Activated CD4-positive, alpha-beta T cell treated with anti-CD3 and anti-CD28 coated beads, Interleukin-2, amount 10 ng/mL, durations not matched to agents 24 days and 14 days (primary cell): Measurements from ENCODE around the gene PTPRN2. TPM values are rescaled to one million over a fixed set of nuclear protein-coding genes. Genes with fewer than 3 reads are reported as not detected.

Source experiments
- DNase-seq: peaks from one replicate; pipeline ENCODE4 v3.0.0; 2022
- H3K27ac Mint-ChIP-seq: one replicate; pipeline ENCODE4 v1.8.0; 2022; ENCODE audit warnings: mild to moderate bottlenecking, mixed read lengths
- H3K27me3 Mint-ChIP-seq: one replicate; pipeline ENCODE4 v1.8.0; 2022; ENCODE audit warnings: mixed read lengths
- H3K36me3 Mint-ChIP-seq: one replicate; pipeline ENCODE4 v1.8.0; 2022; ENCODE audit warnings: low read depth, mild to moderate bottlenecking, mixed read lengths
- H3K4me1 Mint-ChIP-seq: one replicate; pipeline ENCODE4 v1.8.0; 2021; ENCODE audit warnings: mixed read lengths
- H3K4me3 Mint-ChIP-seq: one replicate; pipeline ENCODE4 v1.8.0; 2022; ENCODE audit warnings: mild to moderate bottlenecking, moderate library complexity, mixed read lengths
- H3K9me3 Mint-ChIP-seq: one replicate; pipeline ENCODE4 v1.8.0; 2021; ENCODE audit warnings: mixed read lengths
- intact Hi-C: fragments of 100-400 bp; cut with micrococcal nuclease; formaldehyde crosslinking; loops from one replicate; pipeline ENCODE4 v1.15.1; 2023
- total RNA-seq: library from RNA; stranded (reverse); gene quantifications from 2 replicates; pipeline ENCODE4 v1.2.3, GENCODE V29; 2022

Gene PTPRN2
- total RNA-seq, 1 donor from 2014 or later = 0.33 TPM

DNA sequence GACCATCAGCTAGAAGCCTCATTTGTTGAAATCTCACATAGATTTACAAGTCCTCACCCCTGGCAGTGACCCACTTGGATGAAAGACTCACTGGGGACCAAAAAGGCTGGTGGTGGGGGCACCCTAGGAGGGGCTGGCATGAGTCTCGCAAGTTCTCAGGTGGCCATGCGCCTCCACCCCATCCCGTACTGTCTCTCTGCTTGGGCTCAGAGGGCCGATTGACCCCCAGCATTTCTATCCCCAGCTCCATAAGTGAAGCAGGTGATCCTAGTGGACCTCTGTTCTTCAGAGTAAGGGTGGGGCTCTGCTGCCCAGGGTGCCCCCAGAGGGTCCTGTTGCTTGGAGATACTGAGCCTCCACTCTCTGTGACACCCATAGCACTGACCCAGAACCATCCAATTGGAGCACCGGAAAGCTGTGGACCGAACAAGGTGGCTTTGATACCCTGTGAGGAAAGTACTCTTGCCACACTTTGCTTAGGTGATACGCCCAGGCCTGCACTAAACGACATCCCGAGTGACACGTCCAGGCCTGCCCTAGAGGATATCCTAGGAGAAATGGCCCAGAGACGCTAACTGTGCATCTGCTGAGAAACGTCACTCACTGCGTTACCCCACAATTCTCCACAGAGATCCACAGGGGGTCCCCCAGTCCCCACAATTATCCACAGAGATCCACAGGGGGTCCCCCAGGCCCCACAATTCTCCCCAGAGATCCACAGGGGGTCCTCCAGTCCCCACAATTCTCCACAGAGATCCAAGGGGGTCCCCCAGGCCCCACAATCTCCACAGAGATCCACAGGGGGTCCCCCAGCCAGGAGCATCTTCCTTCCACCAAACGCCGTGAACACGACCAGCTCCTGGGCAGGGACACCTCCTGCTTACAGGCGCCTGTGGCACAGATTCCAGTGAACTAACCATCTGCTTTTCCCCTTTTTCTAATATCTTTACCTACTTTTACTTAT is 262.9 kb downstream of the PTPRN2 start:
- Mint-ChIP-seq H3K36me3 (peaks cover 7% of the 10 kb centered on the region), H3K4me1 (no peaks in the 10 kb centered on the region), H3K27ac (no peak overlapping the region), H3K9me3 (peaks cover 15% of the 10 kb centered on the region), H3K4me3 (no peak overlapping the region), H3K27me3 (no peaks in the 10 kb centered on the region)
- intact Hi-C loops = no loop called here
- DNase-seq = no peak

DNA sequence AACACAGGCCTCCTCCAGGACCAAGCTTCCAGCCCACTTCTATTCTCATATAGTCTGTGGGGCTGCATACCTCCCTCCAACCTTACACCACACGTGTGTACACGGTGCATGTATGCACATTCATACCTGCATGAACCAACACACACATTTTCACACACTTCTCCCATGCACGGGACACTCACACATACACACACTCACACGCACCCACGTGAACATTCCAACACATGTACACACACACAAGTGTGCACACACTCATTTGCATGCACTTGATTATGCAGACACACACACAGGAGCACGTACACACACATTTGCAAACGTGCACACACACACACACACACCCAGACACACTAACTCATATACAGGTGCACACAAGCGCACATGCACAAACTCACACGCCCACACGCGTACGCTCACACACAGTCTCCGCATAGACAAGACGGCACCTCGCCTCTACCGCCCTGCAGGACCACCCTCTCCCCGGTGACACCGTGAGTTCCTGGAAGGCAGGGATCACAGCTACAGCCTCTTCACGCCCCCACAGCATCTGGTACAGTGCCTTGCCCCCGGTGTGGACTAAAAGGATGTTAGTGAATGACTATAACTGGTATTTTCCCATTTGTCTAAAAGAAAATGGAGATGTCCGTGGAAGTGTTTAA is 263.8 kb downstream of the PTPRN2 start:
- H3K27ac Mint-ChIP-seq = no peak overlapping the region
- no peaks in the 10 kb centered on the region for H3K4me1 Mint-ChIP-seq
- H3K4me3 Mint-ChIP-seq = no peak overlapping the region
- peaks cover 15% of the 10 kb centered on the region for H3K9me3 Mint-ChIP-seq
- no peaks in the 10 kb centered on the region for H3K27me3 Mint-ChIP-seq
- no peak for DNase-seq
- intact Hi-C loops = no loop called here
- H3K36me3 Mint-ChIP-seq = peaks cover 7% of the 10 kb centered on the region

GRCh38 chr7:158322616-158323530 is 264.8 kb downstream of the PTPRN2 start:
- Mint-ChIP-seq H3K27me3 (no peaks in the 10 kb centered on the region), H3K36me3 (peaks cover 7% of the 10 kb centered on the region), H3K4me1 (no peaks in the 10 kb centered on the region), H3K27ac (no peak overlapping the region), H3K9me3 (peaks cover 15% of the 10 kb centered on the region), H3K4me3 (no peak overlapping the region)
- intact Hi-C loops = no loop called here
- DNase-seq = no peak

- no peaks in the 10 kb centered on the region for H3K4me1 Mint-ChIP-seq
- DNase-seq = no peak
- no peak overlapping the region for H3K4me3 Mint-ChIP-seq
- H3K9me3 Mint-ChIP-seq = peaks cover 11% of the 10 kb centered on the region
- no peak overlapping the region for H3K27ac Mint-ChIP-seq
- H3K36me3 Mint-ChIP-seq = peaks cover 3% of the 10 kb centered on the region
- intact Hi-C loops = no loop called here
- H3K27me3 Mint-ChIP-seq = no peaks in the 10 kb centered on the region
These were observed 265.5 kb downstream of the PTPRN2 start for GRCh38 chr7:158321936-158322615.

DNA sequence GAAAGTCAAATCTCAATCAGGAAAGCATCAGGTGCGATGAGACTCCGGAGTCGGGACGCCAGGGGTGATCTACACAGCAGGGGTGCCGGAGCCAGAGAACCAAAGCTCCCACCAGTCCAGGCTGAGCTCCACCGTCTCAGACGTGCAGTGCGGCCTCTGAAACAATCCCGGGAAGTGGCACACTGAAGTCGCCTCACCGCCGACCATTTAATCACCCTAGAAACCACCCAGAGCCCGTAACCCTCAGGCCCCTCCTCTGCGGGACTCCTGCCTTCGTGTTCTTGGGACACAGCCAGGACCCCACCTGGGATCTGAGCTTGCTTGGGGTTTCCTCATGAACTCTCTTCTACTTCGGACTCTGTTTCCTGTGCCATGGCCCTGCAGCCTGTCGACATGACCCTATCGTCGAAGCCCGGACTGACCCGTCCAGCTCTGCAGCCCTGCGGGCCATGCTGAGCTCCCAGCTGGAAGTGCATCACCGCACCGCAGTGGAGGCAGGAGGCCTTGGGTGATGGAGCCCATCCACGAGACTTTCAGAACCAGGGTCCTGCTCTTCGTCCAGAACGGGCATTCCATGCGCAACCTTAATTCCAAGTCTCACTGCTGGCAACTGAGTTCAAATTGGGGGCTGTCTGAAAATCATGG is 266.4 kb downstream of the PTPRN2 start:
- no peak for DNase-seq
- Mint-ChIP-seq H3K36me3 (no peaks in the 10 kb centered on the region), H3K9me3 (peaks cover 3% of the 10 kb centered on the region), H3K4me3 (no peak overlapping the region), H3K27ac (no peak overlapping the region), H3K4me1 (no peaks in the 10 kb centered on the region), H3K27me3 (no peaks in the 10 kb centered on the region)
- intact Hi-C loops = no loop called here

- Mint-ChIP-seq H3K9me3 (peaks cover 3% of the 10 kb centered on the region), H3K27ac (no peak overlapping the region), H3K27me3 (no peaks in the 10 kb centered on the region), H3K4me1 (no peaks in the 10 kb centered on the region), H3K4me3 (no peak overlapping the region), H3K36me3 (no peaks in the 10 kb centered on the region)
- intact Hi-C loops = no loop called here
- DNase-seq = no peak
These were observed 267.3 kb downstream of the PTPRN2 start for GRCh38 chr7:158320328-158320727.

DNA sequence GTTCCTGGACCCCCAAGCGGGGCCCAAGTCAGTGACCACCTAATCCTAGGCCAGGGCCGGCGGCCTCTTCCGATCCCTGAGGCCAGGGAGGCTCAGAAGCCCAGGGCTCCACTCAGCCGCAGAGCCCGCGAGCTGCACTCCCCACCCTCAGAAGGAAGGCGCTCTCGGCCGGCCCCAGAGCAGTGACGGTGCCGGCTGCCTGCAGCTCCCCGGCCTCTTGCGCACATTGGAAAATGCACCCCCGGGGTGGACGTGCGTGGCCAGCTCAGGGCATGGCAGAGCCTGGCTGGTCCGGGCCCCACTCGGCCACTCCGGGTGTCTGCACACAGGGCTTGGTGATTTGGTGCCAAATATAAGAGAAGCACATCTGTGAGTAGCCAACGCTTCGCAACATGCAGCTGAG is 269.1 kb downstream of the PTPRN2 start:
- intact Hi-C loops = no loop called here
- Mint-ChIP-seq H3K4me3 (no peak overlapping the region), H3K36me3 (peaks cover 1% of the 10 kb centered on the region), H3K4me1 (no peaks in the 10 kb centered on the region), H3K27ac (no peak overlapping the region), H3K27me3 (no peaks in the 10 kb centered on the region), H3K9me3 (peaks cover 3% of the 10 kb centered on the region)
- DNase-seq = no peak

GRCh38 chr7:158317238-158318205 is 270.1 kb downstream of the PTPRN2 start:
- intact Hi-C loops = no loop called here
- H3K27me3 Mint-ChIP-seq = no peaks in the 10 kb centered on the region
- peaks cover 1% of the 10 kb centered on the region for H3K36me3 Mint-ChIP-seq
- H3K4me1 Mint-ChIP-seq = no peaks in the 10 kb centered on the region
- H3K4me3 Mint-ChIP-seq = no peak overlapping the region
- H3K27ac Mint-ChIP-seq = no peak overlapping the region
- DNase-seq = no peak
- peaks cover 6% of the 10 kb centered on the region for H3K9me3 Mint-ChIP-seq

- peaks cover 1% of the 10 kb centered on the region for H3K36me3 Mint-ChIP-seq
- no peaks in the 10 kb centered on the region for H3K4me1 Mint-ChIP-seq
- no peak overlapping the region for H3K27ac Mint-ChIP-seq
- H3K27me3 Mint-ChIP-seq = no peaks in the 10 kb centered on the region
- DNase-seq = no peak
- intact Hi-C loops = no loop called here
- peaks cover 14% of the 10 kb centered on the region for H3K9me3 Mint-ChIP-seq
- H3K4me3 Mint-ChIP-seq = no peak overlapping the region
These were observed 271.1 kb downstream of the PTPRN2 start for GRCh38 chr7:158316466-158317031.

- Mint-ChIP-seq H3K27ac (no peak overlapping the region), H3K4me1 (no peaks in the 10 kb centered on the region), H3K9me3 (peaks cover 14% of the 10 kb centered on the region), H3K4me3 (no peak overlapping the region), H3K27me3 (no peaks in the 10 kb centered on the region), H3K36me3 (peaks cover 1% of the 10 kb centered on the region)
- intact Hi-C loops = no loop called here
- no peak for DNase-seq
These were observed 271.7 kb downstream of the PTPRN2 start for GRCh38 chr7:158315881-158316280.

DNA sequence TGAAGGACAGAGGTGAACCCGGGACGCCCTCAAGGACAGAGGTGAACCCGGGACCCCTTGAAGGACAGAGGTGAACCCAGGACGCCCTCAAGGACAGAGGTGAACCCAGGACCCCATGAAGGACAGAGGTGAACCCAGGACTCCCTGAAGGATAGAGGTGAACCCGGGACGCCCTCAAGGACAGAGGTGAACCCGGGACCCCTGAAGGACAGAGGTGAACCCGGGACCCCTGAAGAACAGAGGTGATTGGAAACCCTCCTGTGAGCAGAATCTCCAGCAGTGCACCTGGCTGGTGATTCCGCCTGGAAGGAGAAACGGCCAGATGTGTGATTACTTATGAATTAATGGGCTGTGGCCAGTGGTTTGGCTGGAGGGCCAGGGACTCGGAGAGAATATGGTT is 272.3 kb downstream of the PTPRN2 start:
- no peak for DNase-seq
- no peak overlapping the region for H3K4me3 Mint-ChIP-seq
- intact Hi-C loops = no loop called here
- H3K36me3 Mint-ChIP-seq = peaks cover 1% of the 10 kb centered on the region
- H3K27me3 Mint-ChIP-seq = no peaks in the 10 kb centered on the region
- no peaks in the 10 kb centered on the region for H3K4me1 Mint-ChIP-seq
- H3K27ac Mint-ChIP-seq = no peak overlapping the region
- H3K9me3 Mint-ChIP-seq = peaks cover 14% of the 10 kb centered on the region

- Mint-ChIP-seq H3K36me3 (peaks cover 1% of the 10 kb centered on the region), H3K4me1 (no peaks in the 10 kb centered on the region), H3K27me3 (no peaks in the 10 kb centered on the region), H3K9me3 (peaks cover 24% of the 10 kb centered on the region), H3K4me3 (no peak overlapping the region), H3K27ac (no peak overlapping the region)
- no peak for DNase-seq
- intact Hi-C loops = no loop called here
These were observed 273.2 kb downstream of the PTPRN2 start for GRCh38 chr7:158314394-158314793.
